ENCODE measurements around the gene LSG1. TPM values are rescaled to one million over a fixed set of nuclear protein-coding genes. Genes with fewer than 3 reads are reported as not detected.

Gene LSG1
- total and polyA plus RNA-seq, 2 experiments from 2014 or later = 26.9 to 36.5 TPM

DNA sequence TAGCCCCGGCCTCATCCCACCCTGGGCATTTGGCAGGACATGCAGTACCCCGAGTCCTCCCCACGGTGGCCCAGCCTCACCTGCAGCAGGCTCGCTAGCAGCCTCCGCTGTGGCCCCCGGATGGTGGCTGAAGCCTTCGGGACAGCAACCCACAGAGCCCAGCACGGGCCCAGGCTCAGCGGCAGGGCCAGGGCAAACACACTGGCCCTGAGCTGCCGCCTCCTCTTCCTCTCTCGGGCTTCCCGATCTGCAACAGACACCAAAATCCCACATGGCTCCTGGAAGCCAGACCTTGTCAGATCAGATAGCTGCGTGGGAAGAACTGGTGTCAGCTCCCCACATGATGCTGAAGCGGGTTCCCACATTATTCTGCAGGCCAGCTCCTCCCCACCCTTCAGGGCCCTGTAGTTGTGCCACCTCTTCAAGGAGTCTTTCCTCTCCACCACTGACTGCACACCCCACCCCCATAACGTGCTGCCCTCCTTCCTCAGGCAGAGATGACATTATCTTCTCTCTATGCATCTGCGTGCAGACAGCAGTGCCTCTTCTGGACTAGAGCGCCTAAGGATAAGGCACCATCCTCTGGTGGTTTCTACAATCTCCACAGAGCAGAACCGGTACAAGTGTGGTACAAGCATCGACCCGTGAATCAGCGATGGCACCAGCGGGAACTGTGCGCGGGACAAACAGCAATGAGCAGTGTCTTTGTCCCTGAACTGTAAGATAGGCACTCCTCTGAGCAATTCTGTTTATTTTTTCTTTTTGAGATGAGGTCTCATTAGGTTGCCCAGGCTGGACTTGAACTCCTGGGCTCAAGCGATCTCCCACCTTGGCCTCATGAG is 48.3 kb downstream of the LSG1 start:
- Histone ChIP-seq H3K4me3 (no peak overlapping the region), H2AFZ (no peak overlapping the region), H3K9me2 (ENCODE audit: insufficient read depth) (no peaks in the 10 kb centered on the region), H3K4me2 (ENCODE audit: unreplicated experiment) (no peak overlapping the region), H3K9ac (no peak overlapping the region), H3K27ac (no peak overlapping the region), H3K27me3 (replicated peaks; ENCODE audit: insufficient read depth) (no peaks in the 10 kb centered on the region), H3K9me3 (ENCODE audit: low read depth) (no peaks in the 10 kb centered on the region), H3F3A (ENCODE audit: insufficient read depth) (no peaks in the 10 kb centered on the region), H3K79me2 (ENCODE audit: insufficient read depth) (peaks cover 5% of the 10 kb centered on the region; the same call in 1 of the 2 replicates), H4K20me1 (ENCODE audit: insufficient read depth) (no peaks in the 10 kb centered on the region), H3K4me1 (ENCODE audit: insufficient read depth) (no peaks in the 10 kb centered on the region), H3K36me3 (ENCODE audit: low read depth) (peaks cover 18% of the 10 kb centered on the region; the same call in 1 of the 2 replicates)
- in situ Hi-C loops (cut with MboI) = no loop called here
- no peak for TF ChIP-seq EZH2 (IDR thresholded peaks at IDR 0.05; ENCODE audit: insufficient read depth, poor library complexity, severe bottlenecking)
- no peak for TF ChIP-seq EZH2phosphoT487 (IDR thresholded peaks at IDR 0.05; ENCODE audit: insufficient read depth, low read depth)
- no peak for DNase-seq
- WGBS, 2 experiments (ENCODE audit: low coverage in 1 of 2, low lambda C conversion rate in 2 of 2, missing lambda C conversion rate in 2 of 2) = 93 to 95% methylated on average over 25 of the region's 25 CpGs

DNA sequence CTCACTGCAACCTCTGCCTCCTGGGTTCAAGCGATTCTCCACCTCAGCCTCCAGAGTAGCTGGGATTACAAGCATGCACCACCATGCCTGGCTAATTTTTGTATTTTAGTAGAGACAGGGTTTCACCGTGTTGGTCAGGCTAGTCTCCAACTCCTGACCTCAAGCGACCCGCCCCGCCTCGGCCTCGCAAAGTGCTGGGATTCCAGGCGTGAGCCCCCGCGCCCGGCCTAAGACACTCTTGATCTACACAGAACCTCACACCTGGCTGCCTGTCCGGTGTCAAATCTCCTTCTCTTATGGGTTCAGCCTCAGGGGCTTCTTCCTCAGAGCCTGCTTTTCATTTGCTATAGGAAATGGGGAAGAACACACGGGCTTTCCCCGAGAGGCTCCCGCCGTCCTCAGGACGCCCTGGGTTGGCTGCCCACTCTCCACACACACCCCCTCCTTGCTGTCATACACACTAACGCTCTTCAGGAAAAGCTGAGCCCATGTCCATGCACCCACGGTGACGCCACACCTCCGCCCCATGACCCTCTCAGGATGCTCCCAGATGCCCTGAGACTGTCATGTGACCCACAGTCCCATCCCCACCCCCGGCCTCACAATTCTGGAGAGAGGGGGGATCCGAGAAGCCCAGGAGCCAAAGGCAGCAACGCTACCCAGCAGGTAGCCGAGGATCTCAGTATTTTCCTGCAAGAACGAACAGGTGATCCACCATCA is 49.2 kb downstream of the LSG1 start:
- no peak overlapping the region for H3K27ac ChIP-seq
- no peaks in the 10 kb centered on the region for H3K79me2 ChIP-seq (ENCODE audit: insufficient read depth)
- H2AFZ ChIP-seq = no peak overlapping the region
- no peak for DNase-seq
- no peak overlapping the region for H3K4me2 ChIP-seq (ENCODE audit: unreplicated experiment)
- H3K9me3 ChIP-seq (ENCODE audit: low read depth) = no peaks in the 10 kb centered on the region
- 91% methylated on average over 26 of the region's 26 CpGs for WGBS, 2 experiments (ENCODE audit: low coverage in 1 of 2, low lambda C conversion rate in 2 of 2, missing lambda C conversion rate in 2 of 2)
- in situ Hi-C loops (cut with MboI) = no loop called here
- no peak for TF ChIP-seq EZH2phosphoT487 (IDR thresholded peaks at IDR 0.05; ENCODE audit: insufficient read depth, low read depth)
- TF ChIP-seq EZH2 (IDR thresholded peaks at IDR 0.05; ENCODE audit: insufficient read depth, poor library complexity, severe bottlenecking) = no peak
- H3K4me3 ChIP-seq = no peak overlapping the region
- H3K9ac ChIP-seq = no peak overlapping the region
- H3K4me1 ChIP-seq (ENCODE audit: insufficient read depth) = no peaks in the 10 kb centered on the region
- peaks cover 16% of the 10 kb centered on the region; the same call in 1 of the 2 replicates for H3K36me3 ChIP-seq (ENCODE audit: low read depth)
- no peaks in the 10 kb centered on the region for H3K9me2 ChIP-seq (ENCODE audit: insufficient read depth)
- no peaks in the 10 kb centered on the region for H3F3A ChIP-seq (ENCODE audit: insufficient read depth)
- no peaks in the 10 kb centered on the region for H4K20me1 ChIP-seq (ENCODE audit: insufficient read depth)
- no peaks in the 10 kb centered on the region for H3K27me3 ChIP-seq (replicated peaks; ENCODE audit: insufficient read depth)

DNA sequence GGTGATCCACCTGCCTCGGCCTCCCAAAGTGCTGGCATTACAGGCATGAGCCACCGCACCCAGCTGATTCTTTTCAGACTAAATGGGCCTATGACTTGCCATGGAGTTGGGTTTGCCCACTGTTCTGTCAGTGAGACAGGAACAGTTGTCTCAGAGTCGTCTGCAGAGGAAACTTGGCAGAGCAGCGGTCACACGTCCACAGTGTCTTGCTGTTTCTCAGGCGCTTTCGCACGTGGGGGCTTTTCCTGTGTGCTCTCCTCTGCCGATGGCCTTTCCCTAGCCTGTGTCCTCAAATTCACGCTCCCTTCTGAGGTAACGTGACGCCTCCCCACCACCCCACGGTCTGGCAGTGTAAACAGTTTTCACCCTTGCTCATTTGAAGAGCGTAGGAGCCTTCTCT is 50.0 kb downstream of the LSG1 start:
- Histone ChIP-seq H3K4me2 (ENCODE audit: unreplicated experiment) (no peak overlapping the region), H3K4me3 (no peak overlapping the region), H4K20me1 (ENCODE audit: insufficient read depth) (no peaks in the 10 kb centered on the region), H3K9me3 (ENCODE audit: low read depth) (no peaks in the 10 kb centered on the region), H3K27me3 (replicated peaks; ENCODE audit: insufficient read depth) (no peaks in the 10 kb centered on the region), H3K36me3 (ENCODE audit: low read depth) (peaks cover 12% of the 10 kb centered on the region; the same call in 1 of the 2 replicates), H2AFZ (no peak overlapping the region), H3K79me2 (ENCODE audit: insufficient read depth) (no peaks in the 10 kb centered on the region), H3K27ac (no peak overlapping the region), H3K9me2 (ENCODE audit: insufficient read depth) (no peaks in the 10 kb centered on the region), H3F3A (ENCODE audit: insufficient read depth) (no peaks in the 10 kb centered on the region), H3K4me1 (ENCODE audit: insufficient read depth) (no peaks in the 10 kb centered on the region), H3K9ac (no peak overlapping the region)
- 96 to 97% methylated on average over 14 of the region's 14 CpGs for WGBS, 2 experiments (ENCODE audit: low coverage in 1 of 2, low lambda C conversion rate in 2 of 2, missing lambda C conversion rate in 2 of 2)
- DNase-seq = no peak
- no peak for TF ChIP-seq EZH2 (IDR thresholded peaks at IDR 0.05; ENCODE audit: insufficient read depth, poor library complexity, severe bottlenecking)
- TF ChIP-seq EZH2phosphoT487 (IDR thresholded peaks at IDR 0.05; ENCODE audit: insufficient read depth, low read depth) = no peak
- in situ Hi-C loops (cut with MboI) = no loop called here

DNA sequence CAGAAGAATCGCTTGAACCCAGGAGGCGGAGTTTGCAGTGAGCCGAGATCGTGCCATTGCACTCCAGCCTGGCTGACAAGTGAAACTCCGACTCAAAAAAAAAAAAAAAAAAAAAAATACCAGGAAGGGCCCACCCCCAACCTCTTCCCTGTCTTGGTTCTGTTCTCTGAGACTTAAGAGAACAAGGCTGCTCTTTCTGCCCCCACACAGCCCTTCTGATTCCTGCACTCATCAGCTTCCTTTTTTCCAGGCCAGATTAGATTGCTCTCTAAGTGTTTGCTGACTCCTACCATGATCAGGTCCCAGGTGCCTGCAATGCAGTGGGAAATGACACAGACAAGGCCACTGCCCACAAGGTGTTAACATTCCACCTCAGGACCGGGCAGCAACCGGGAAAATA is 51.8 kb downstream of the LSG1 start:
- H3K9me3 ChIP-seq (ENCODE audit: low read depth) = no peaks in the 10 kb centered on the region
- H3F3A ChIP-seq (ENCODE audit: insufficient read depth) = no peaks in the 10 kb centered on the region
- no peak overlapping the region for H3K4me3 ChIP-seq
- WGBS, 2 experiments (ENCODE audit: low coverage in 1 of 2, low lambda C conversion rate in 2 of 2, missing lambda C conversion rate in 2 of 2) = 92 to 93% methylated on average over 7 of the region's 7 CpGs
- H3K36me3 ChIP-seq (ENCODE audit: low read depth) = 0 out of 2 replicates have a peak, but pooled peaks cover 3% of the 10 kb centered on the region
- no peak for TF ChIP-seq EZH2 (IDR thresholded peaks at IDR 0.05; ENCODE audit: insufficient read depth, poor library complexity, severe bottlenecking)
- TF ChIP-seq EZH2phosphoT487 (IDR thresholded peaks at IDR 0.05; ENCODE audit: insufficient read depth, low read depth) = no peak
- H3K4me1 ChIP-seq (ENCODE audit: insufficient read depth) = no peaks in the 10 kb centered on the region
- no peak overlapping the region for H2AFZ ChIP-seq
- in situ Hi-C loops (cut with MboI) = no loop called here
- H3K27ac ChIP-seq = no peak overlapping the region
- H3K9me2 ChIP-seq (ENCODE audit: insufficient read depth) = no peaks in the 10 kb centered on the region
- H3K4me2 ChIP-seq (ENCODE audit: unreplicated experiment) = no peak overlapping the region
- H3K9ac ChIP-seq = no peak overlapping the region
- no peaks in the 10 kb centered on the region for H3K79me2 ChIP-seq (ENCODE audit: insufficient read depth)
- H4K20me1 ChIP-seq (ENCODE audit: insufficient read depth) = no peaks in the 10 kb centered on the region
- H3K27me3 ChIP-seq (replicated peaks; ENCODE audit: insufficient read depth) = no peaks in the 10 kb centered on the region
- no peak for DNase-seq

Data from GM23248 (cell line).